Measurements from ENCODE around the gene FBLN2. TPM values are rescaled to one million over a fixed set of nuclear protein-coding genes. Genes with fewer than 3 reads are reported as not detected.

FBLN2 gene
- total RNA-seq: 0.07 and 0.59 TPM in 2 replicates

GRCh38 chr3:13548696-13549622 is at the start of gene FBLN2:
FBLN2 (plus strand) TSS chr3:13549125; CDS start chr3:13570356, 21,231 bp downstream.

Other genes with a start within 250 kb of the FBLN2 start
- gene NUP210, start 128.8 kb upstream of the FBLN2 start, total RNA-seq: 0.33 and 0.59 TPM in 2 replicates
- gene HDAC11, start 68.8 kb upstream of the FBLN2 start, total RNA-seq: 6.1 and 10.5 TPM in 2 replicates

Data from mammary microvascular endothelial cell (primary cell).